ENCODE measurements around the gene TMEM178A.
"Not testable (repeated sequence)": the region's sequence is repeated elsewhere in the genome, so short reads cannot be mapped to it uniquely, and the experiment has no call there.

TMEM178A gene

GRCh38 chr2:39706312-39706711 lies 40.6 kb downstream of the TMEM178A start:
- no peak overlapping the region for H3K27ac ChIP-seq
- no peak for DNase-seq (ENCODE audit: low read depth, low spot score)

DNA sequence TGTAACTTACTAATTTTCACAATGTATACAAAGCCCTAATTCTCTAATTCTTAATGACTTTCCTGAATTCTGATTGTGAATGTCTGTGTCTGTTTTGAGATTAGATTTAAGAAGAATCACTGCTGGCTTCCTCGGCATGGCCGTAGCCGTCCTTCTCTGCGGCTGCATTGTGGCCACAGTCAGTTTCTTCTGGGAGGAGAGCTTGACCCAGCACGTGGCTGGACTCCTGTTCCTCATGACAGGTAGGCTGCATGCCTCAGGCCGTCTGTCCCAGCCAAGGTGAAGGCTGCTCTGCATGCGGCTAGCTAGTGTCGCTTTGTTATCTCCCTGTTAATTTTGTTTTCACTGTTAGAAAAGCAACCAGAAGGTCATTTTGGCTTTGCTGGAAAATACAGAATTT lies 41.2 kb downstream of the TMEM178A start:
- no peak for DNase-seq (ENCODE audit: low read depth, low spot score)
- H3K27ac ChIP-seq, result no peak overlapping the region

GRCh38 chr2:39708003-39708402 lies 42.3 kb downstream of the TMEM178A start:
- DNase-seq (ENCODE audit: low read depth, low spot score), result no peak
- H3K27ac ChIP-seq, result no peak overlapping the region

- no peak for DNase-seq (ENCODE audit: low read depth, low spot score)
- no peak overlapping the region for H3K27ac ChIP-seq
These were observed 45.1 kb downstream of the TMEM178A start for GRCh38 chr2:39710807-39711206.

DNA sequence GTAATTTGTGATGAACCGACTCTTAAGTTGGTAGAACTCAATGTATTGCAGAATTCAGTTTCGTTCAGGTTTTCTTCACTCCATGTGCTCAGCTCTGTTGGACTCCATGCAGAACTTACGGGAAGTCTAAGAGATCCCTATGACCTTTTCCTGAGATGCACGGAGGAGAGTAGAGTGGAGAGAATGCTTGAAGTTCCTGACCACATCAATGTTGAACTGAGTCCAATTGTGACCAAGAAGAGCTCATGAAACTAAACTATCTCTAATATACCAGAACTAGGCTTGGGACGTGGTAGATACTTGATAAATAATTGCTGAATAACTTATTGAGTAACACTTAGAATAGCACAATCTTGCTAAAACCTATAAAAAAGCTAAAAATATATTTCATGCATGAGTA lies 47.2 kb downstream of the TMEM178A start:
- no peak overlapping the region for H3K27ac ChIP-seq
- no peak for DNase-seq (ENCODE audit: low read depth, low spot score)

GRCh38 chr2:39715095-39715494 lies 49.4 kb downstream of the TMEM178A start:
- DNase-seq (ENCODE audit: low read depth, low spot score), result no peak
- H3K27ac ChIP-seq, result no peak overlapping the region

GRCh38 chr2:39715822-39716221 lies 50.1 kb downstream of the TMEM178A start:
- DNase-seq (ENCODE audit: low read depth, low spot score), result no peak
- no peak overlapping the region for H3K27ac ChIP-seq

DNA sequence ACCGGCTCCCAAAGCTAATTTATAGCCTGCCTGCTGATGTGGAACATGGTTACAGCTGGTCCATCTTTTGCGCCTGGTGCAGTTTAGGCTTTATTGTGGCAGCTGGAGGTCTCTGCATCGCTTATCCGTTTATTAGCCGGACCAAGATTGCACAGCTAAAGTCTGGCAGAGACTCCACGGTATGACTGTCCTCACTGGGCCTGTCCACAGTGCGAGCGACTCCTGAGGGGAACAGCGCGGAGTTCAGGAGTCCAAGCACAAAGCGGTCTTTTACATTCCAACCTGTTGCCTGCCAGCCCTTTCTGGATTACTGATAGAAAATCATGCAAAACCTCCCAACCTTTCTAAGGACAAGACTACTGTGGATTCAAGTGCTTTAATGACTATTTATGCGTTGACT lies 51.4 kb downstream of the TMEM178A start:
- no peak for DNase-seq (ENCODE audit: low read depth, low spot score)
- no peak overlapping the region for H3K27ac ChIP-seq

DNA sequence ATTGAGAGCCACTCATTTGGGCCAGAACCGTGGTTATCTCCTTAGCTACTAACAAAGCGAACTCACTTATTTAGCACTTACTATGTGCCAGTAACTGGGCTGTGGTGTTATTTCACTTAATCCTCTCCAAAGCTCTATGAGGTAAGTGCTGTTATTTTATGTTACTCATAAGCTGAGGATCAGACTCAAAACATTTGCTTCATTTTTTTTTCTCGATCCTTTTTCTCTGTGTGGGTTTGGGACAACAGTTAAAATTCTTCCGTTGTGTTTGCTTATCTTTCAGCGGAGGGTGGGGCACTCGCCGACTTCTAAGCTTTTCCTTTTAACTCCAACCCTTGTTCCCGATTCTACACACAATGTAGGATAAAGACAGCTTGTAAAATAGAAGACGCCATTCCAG lies 52.8 kb downstream of the TMEM178A start:
- no peak overlapping the region for H3K27ac ChIP-seq
- DNase-seq (ENCODE audit: low read depth, low spot score), result no peak

DNA sequence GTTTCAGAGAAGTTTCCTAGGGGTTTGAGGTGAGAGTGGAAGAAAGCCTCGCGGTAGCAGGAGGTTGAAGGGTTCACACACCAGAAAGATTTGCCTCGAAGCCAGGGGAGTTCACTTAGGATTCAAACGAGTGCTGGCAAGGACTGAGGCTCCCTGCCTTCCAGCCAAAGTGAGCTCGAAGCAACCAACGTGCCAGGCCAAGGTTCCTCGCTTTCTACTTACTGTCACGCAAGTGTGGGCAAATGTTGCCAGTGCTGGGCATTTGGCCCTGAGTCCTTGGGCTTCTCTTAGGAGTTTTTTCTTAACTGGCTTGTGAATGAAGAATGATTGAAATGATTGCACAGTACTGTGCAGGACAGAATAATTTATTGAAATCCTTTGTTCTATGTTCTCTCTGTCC lies 53.6 kb downstream of the TMEM178A start:
- no peak for DNase-seq (ENCODE audit: low read depth, low spot score)
- no peak overlapping the region for H3K27ac ChIP-seq

DNA sequence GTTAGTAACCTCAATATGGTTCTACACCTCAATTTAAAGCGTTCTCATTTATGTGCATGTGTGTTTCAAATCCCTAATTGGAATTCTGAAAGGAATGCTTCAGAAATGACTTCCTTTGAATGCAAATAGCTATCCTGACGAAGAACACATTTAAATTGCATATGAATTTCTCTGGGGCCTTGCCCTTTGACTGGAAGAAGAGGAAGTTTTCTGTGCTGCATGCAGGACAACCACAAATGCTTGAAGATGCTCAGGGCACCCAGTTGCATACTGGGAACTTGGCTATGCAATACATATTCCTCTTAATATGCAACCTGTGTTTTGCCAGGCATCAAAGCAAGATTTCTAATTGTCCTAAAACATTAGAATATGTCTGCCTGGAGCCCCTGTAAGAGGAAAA lies 55.3 kb downstream of the TMEM178A start:
- no peak overlapping the region for H3K27ac ChIP-seq
- DNase-seq (ENCODE audit: low read depth, low spot score), result no peak

DNA sequence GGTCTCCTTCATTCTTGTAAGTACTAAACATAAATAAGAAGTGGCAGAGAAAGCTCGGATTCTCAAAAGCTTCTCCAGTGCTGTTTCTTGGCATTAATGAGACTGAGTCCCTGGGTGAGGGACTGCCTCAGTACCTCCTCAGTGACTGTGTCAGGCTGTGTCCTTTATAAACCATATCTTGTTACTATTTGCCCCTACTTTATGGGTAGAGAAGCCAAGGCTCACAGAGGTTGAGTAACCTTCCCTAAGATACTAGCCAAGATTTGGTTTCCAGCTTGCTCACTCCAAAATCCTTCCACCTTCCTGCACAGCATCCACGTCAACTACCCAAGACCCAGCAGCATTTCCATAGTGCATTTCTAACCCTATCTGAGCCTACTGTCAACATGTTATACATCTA lies 57.8 kb downstream of the TMEM178A start:
- no peak for DNase-seq (ENCODE audit: low read depth, low spot score)
- H3K27ac ChIP-seq, result no peak overlapping the region

- no peak for DNase-seq (ENCODE audit: low read depth, low spot score)
- peak overlapping the region; percentile 16 for H3K27ac ChIP-seq
These were observed 58.5 kb downstream of the TMEM178A start for GRCh38 chr2:39723946-39724827.

DNA sequence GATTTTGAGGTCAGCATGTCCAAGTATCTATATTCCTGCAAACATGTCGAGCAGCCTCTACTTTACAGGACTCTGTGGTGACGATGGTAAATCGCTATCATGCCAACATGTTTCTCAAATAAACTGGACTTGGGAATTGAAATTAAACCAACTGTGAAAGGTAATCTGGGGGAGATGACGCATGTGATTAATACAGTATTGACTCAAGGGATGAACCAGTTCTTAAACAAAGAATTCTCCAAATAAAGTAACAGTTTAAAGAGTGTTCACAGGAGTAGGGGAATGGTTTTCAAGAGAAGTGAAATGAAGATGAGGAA lies 59.1 kb downstream of the TMEM178A start:
- peak; percentile 18 for DNase-seq (ENCODE audit: low read depth, low spot score)
- H3K27ac ChIP-seq, result peak overlapping the region; percentile 16

DNA sequence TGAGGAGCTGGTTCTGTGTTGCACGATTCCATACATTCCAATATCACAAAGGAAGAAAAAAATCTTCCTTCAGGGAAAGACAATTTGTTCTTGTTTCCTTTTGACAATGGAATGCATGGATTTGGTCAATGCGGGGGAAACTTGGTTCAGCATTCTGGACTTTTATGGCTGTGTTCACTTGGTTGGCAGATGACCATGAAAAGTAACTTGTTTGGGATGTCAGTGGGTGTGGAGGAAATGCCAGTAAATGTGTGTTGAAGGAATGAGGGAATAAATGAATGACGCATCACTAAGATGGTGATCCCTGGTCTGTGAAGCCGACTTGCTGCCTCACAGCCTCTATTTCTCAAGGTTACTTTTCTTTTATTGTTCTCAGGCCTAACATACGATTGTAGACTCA lies 59.7 kb downstream of the TMEM178A start:
- DNase-seq (ENCODE audit: low read depth, low spot score), result no peak
- H3K27ac ChIP-seq, result peak overlapping the region; percentile 16

- DNase-seq (ENCODE audit: low read depth, low spot score); H3K27ac ChIP-seq: not testable (repeated sequence)
These were observed 62.4 kb downstream of the TMEM178A start for GRCh38 chr2:39728085-39728484.

GRCh38 chr2:39728941-39729351 lies 63.2 kb downstream of the TMEM178A start:
- H3K27ac ChIP-seq, result no peak overlapping the region
- DNase-seq (ENCODE audit: low read depth, low spot score), result no peak

DNA sequence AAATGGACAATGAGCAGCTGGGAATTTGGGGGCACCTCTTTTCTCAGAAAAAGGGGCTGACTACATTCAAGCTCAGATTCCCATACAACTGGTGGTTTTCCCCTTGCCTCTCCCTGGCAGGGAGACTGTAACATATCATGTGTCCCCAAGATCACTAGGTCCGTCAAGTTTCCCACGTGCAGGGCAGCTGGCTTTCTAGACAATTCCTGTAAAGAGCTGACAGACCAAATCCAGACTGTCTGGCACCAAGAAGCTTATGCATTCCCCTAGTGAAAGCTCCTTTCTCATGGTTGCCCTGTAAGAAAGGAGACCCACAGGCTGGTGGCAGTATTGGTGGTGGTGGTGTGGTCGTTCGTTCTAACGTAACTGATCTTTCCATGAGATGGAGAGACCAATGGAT lies 64.6 kb downstream of the TMEM178A start:
- DNase-seq (ENCODE audit: low read depth, low spot score), result no peak
- H3K27ac ChIP-seq, result no peak overlapping the region

DNA sequence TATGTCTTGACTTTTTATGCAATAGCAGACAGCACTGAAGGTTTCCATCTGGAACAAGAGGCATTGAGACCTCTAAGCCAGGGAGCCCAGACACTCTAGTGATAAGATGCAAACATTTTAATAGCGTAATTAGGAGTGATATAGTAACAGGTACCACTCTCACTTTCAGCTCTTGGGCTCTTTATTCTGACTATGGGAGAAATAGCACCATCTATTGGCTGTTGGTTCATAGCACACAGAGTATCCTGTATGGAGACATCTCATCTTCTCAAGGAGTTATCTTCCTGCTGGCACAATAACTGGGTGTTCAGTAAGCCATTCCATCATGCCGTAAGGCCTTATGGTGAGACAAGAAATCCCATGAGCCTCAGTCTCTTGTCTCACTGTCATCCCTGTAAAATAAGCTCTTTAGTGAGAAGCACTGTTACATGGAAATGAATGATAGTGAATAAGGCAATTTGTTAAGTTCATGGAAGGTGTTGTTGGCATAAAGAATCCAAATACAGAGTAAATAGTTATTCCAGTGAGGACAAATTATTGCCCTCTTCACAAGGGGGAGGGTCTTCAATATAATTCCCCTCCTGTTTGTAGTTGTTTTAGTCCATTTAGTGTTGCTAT lies 65.1 kb downstream of the TMEM178A start:
- no peak for DNase-seq (ENCODE audit: low read depth, low spot score)
- no peak overlapping the region for H3K27ac ChIP-seq

DNA sequence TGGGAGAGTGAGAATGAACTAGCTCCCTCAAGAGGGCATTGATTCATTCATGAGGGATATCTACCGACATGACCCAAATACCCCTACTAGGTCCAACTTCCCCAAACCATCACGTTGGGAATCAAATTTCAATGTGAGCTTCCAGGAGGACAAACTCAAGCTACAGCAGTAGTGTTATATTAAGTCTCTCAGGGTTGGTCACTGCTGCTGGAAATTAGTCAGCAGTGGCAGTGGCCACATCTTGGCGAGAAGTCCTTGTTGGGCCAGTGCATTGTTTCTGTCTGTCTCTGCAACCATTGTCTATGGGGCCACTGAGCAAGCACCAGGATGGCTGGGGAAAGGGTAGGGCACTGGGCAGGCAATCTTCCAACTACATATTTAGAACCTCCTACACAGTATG lies 65.8 kb downstream of the TMEM178A start:
- no peak for DNase-seq (ENCODE audit: low read depth, low spot score)
- H3K27ac ChIP-seq, result no peak overlapping the region

DNA sequence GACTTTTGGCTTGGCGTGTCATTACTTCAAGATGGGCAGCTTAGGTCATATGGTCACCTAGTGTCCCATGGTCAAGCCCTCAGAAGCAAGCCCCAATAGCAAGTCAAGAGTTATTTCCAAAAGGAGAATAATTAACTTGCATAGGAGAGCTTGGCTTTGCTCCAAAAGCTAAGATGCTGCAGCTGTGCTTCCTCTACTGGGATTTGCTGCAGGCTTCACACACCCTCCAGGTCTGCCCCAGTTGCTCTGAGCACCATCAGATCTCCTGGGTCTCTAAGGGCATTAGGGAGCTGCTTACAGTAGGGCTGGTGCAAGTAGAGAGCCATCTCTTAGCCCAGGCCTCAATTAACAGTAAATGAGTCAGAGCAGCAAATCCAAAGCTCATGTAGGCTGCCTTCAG lies 66.8 kb downstream of the TMEM178A start:
- H3K27ac ChIP-seq, result no peak overlapping the region
- no peak for DNase-seq (ENCODE audit: low read depth, low spot score)

DNA sequence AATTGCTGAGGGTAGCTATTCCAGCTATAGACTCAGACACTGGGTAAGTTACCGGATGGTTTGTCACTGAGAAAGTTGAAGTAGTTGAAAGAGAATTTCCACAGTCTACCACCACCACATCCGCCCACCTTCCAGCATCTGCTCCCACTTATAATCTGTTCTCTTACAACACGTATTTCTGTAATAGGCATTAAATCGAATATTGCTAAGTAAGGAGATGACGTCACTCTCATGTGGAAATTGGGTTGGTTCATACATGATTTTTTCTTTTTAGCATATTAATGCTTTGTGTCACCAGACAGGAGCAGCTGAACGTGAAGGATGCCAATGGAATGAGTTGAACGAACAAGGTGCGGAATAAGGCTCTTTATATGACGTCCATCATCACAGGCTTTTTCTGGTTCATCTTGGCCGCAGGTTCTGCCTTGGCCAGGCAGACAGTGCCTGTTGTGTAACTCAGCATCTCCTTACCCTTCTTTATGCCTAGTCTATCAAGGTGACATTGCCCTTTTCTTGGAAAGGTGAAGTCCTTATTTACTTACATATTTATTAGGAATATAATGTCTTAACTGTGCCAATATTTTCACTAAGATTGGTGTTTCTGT lies 67.5 kb downstream of the TMEM178A start:
- no peak for DNase-seq (ENCODE audit: low read depth, low spot score)
- no peak overlapping the region for H3K27ac ChIP-seq

Measured in epithelial cell of prostate (primary cell).